Activated naive CD4-positive, alpha-beta T cell treated with anti-CD3 and anti-CD28 coated beads, Interleukin-2, amount 10 ng/mL, durations not matched to agents 7 days and 5 days (primary cell): Measurements from ENCODE around the gene MRO.
"Not testable (repeated sequence)": the region's sequence is repeated elsewhere in the genome, so short reads cannot be mapped to it uniquely, and the experiment has no call there.

Source experiments
- CTCF ChIA-PET: fragments of 350-600 bp; sonication (Branson Sonifier 250); formaldehyde crosslinking; loops from one replicate; lab custom pipeline; 2021; ENCODE audit warnings: antibody characterized with exemption; lab: Charles Lee
- DNase-seq: peaks from one replicate; pipeline ENCODE4 v3.0.0-alpha.2; 2020
- H3K27ac Mint-ChIP-seq: one replicate; pipeline ENCODE4 v1.8.0; 2021; ENCODE audit warnings: mild to moderate bottlenecking, moderate library complexity, mixed read lengths
- H3K27me3 Mint-ChIP-seq: one replicate; pipeline ENCODE4 v1.8.0; 2021; ENCODE audit warnings: mild to moderate bottlenecking, mixed read lengths
- H3K36me3 Mint-ChIP-seq: one replicate; pipeline ENCODE4 v1.8.0; 2021; ENCODE audit warnings: mixed read lengths
- H3K4me1 Mint-ChIP-seq: one replicate; pipeline ENCODE4 v1.8.0; 2021; ENCODE audit warnings: mixed read lengths
- H3K4me3 Mint-ChIP-seq: one replicate; pipeline ENCODE4 v1.8.0; 2021; ENCODE audit warnings: mild to moderate bottlenecking, moderate library complexity, mixed read lengths
- H3K9me3 Mint-ChIP-seq: one replicate; pipeline ENCODE4 v1.8.0; 2021; ENCODE audit warnings: mixed read lengths

Gene MRO

GRCh38 chr18:50793641-50794565, 25.9 kb downstream of the MRO start:
- H3K27me3 Mint-ChIP-seq: peaks cover 32% of the 10 kb centered on the region
- CTCF ChIA-PET: no interaction called here

GRCh38 chr18:50792885-50793284, 26.9 kb downstream of the MRO start:
- H3K36me3 Mint-ChIP-seq: no peaks in the 10 kb centered on the region
- no peak for DNase-seq
- CTCF ChIA-PET: no interaction called here
- H3K27me3 Mint-ChIP-seq: peaks cover 32% of the 10 kb centered on the region
- H3K9me3 Mint-ChIP-seq: no peaks in the 10 kb centered on the region
- H3K4me1 Mint-ChIP-seq: no peaks in the 10 kb centered on the region
- H3K4me3 Mint-ChIP-seq: no peak overlapping the region
- no peak overlapping the region for H3K27ac Mint-ChIP-seq

More at GRCh38 chr18:50793641-50794565, 25.9 kb downstream of the MRO start:
- no peak for DNase-seq
- no peaks in the 10 kb centered on the region for H3K9me3 Mint-ChIP-seq
- no peaks in the 10 kb centered on the region for H3K4me1 Mint-ChIP-seq
- no peak overlapping the region for H3K27ac Mint-ChIP-seq
- H3K36me3 Mint-ChIP-seq: no peaks in the 10 kb centered on the region
- no peak overlapping the region for H3K4me3 Mint-ChIP-seq

GRCh38 chr18:50791599-50792438, 28.0 kb downstream of the MRO start:
- Mint-ChIP-seq H3K27me3 (peaks cover 21% of the 10 kb centered on the region), H3K9me3 (no peaks in the 10 kb centered on the region), H3K36me3 (no peaks in the 10 kb centered on the region), H3K4me3 (no peak overlapping the region), H3K4me1 (no peaks in the 10 kb centered on the region), H3K27ac (no peak overlapping the region)
- no peak for DNase-seq
- CTCF ChIA-PET: no interaction called here

- DNase-seq: no peak
- Mint-ChIP-seq H3K27me3 (peaks cover 18% of the 10 kb centered on the region), H3K9me3 (no peaks in the 10 kb centered on the region), H3K4me3 (no peak overlapping the region), H3K4me1 (no peaks in the 10 kb centered on the region), H3K36me3 (no peaks in the 10 kb centered on the region), H3K27ac (no peak overlapping the region)
- CTCF ChIA-PET: no interaction called here
These were observed 28.9 kb downstream of the MRO start for GRCh38 chr18:50790948-50791347.

- H3K9me3 Mint-ChIP-seq: no peaks in the 10 kb centered on the region
- H3K27ac Mint-ChIP-seq: no peak overlapping the region
- no peak overlapping the region for H3K4me3 Mint-ChIP-seq
- H3K27me3 Mint-ChIP-seq: peaks cover 13% of the 10 kb centered on the region
- DNase-seq: no peak
- CTCF ChIA-PET: no interaction called here
- no peaks in the 10 kb centered on the region for H3K36me3 Mint-ChIP-seq
- no peaks in the 10 kb centered on the region for H3K4me1 Mint-ChIP-seq
These were observed 29.6 kb downstream of the MRO start for GRCh38 chr18:50790241-50790640.

- Mint-ChIP-seq H3K4me1 (no peaks in the 10 kb centered on the region), H3K9me3 (no peaks in the 10 kb centered on the region), H3K36me3 (no peaks in the 10 kb centered on the region), H3K27me3 (peaks cover 6% of the 10 kb centered on the region), H3K4me3 (no peak overlapping the region), H3K27ac (no peak overlapping the region)
- no peak for DNase-seq
- CTCF ChIA-PET: no interaction called here
These were observed 31.5 kb downstream of the MRO start for GRCh38 chr18:50788284-50788683.

GRCh38 chr18:50786864-50787263, 33.0 kb downstream of the MRO start:
- DNase-seq: no peak
- Mint-ChIP-seq H3K4me1 (no peaks in the 10 kb centered on the region), H3K27ac (no peak overlapping the region), H3K4me3 (no peak overlapping the region), H3K36me3 (no peaks in the 10 kb centered on the region), H3K9me3 (no peaks in the 10 kb centered on the region), H3K27me3 (peaks cover 6% of the 10 kb centered on the region)
- CTCF ChIA-PET: no interaction called here

GRCh38 chr18:50783553-50783952, 36.3 kb downstream of the MRO start:
- Mint-ChIP-seq H3K4me1 (no peaks in the 10 kb centered on the region), H3K36me3 (no peaks in the 10 kb centered on the region), H3K4me3 (no peak overlapping the region), H3K27me3 (no peaks in the 10 kb centered on the region), H3K9me3 (no peaks in the 10 kb centered on the region), H3K27ac (no peak overlapping the region)
- CTCF ChIA-PET: no interaction called here
- no peak for DNase-seq

- H3K27ac Mint-ChIP-seq, H3K4me1 Mint-ChIP-seq, H3K9me3 Mint-ChIP-seq, DNase-seq, H3K4me3 Mint-ChIP-seq, H3K36me3 Mint-ChIP-seq, H3K27me3 Mint-ChIP-seq, CTCF ChIA-PET: not testable (repeated sequence)
These were observed 40.8 kb downstream of the MRO start for GRCh38 chr18:50779021-50779420.

- no peaks in the 10 kb centered on the region for H3K36me3 Mint-ChIP-seq
- CTCF ChIA-PET: no interaction called here
- peaks cover 4% of the 10 kb centered on the region for H3K27me3 Mint-ChIP-seq
- no peak overlapping the region for H3K27ac Mint-ChIP-seq
- H3K4me3 Mint-ChIP-seq: no peak overlapping the region
- no peaks in the 10 kb centered on the region for H3K9me3 Mint-ChIP-seq
- no peak for DNase-seq
- H3K4me1 Mint-ChIP-seq: no peaks in the 10 kb centered on the region
These were observed 43.4 kb downstream of the MRO start for GRCh38 chr18:50776383-50776782.

- Mint-ChIP-seq H3K27ac (no peak overlapping the region), H3K9me3 (no peaks in the 10 kb centered on the region), H3K4me3 (no peak overlapping the region), H3K4me1 (no peaks in the 10 kb centered on the region), H3K27me3 (peaks cover 4% of the 10 kb centered on the region), H3K36me3 (no peaks in the 10 kb centered on the region)
- CTCF ChIA-PET: no interaction called here
- DNase-seq: no peak
These were observed 44.1 kb downstream of the MRO start for GRCh38 chr18:50775726-50776125.

- CTCF ChIA-PET: no interaction called here
- Mint-ChIP-seq H3K4me1 (no peaks in the 10 kb centered on the region), H3K27me3 (peaks cover 4% of the 10 kb centered on the region), H3K4me3 (no peak overlapping the region), H3K27ac (no peak overlapping the region), H3K9me3 (peaks cover 3% of the 10 kb centered on the region), H3K36me3 (no peaks in the 10 kb centered on the region)
- no peak for DNase-seq
These were observed 44.6 kb downstream of the MRO start for GRCh38 chr18:50775207-50775606.

GRCh38 chr18:50769463-50769862, 50.4 kb downstream of the MRO start:
- no peaks in the 10 kb centered on the region for H3K4me1 Mint-ChIP-seq
- no peak overlapping the region for H3K4me3 Mint-ChIP-seq
- CTCF ChIA-PET: no interaction called here
- peaks cover 1% of the 10 kb centered on the region for H3K36me3 Mint-ChIP-seq
- H3K27ac Mint-ChIP-seq: no peak overlapping the region
- no peak for DNase-seq
- peaks cover 26% of the 10 kb centered on the region for H3K9me3 Mint-ChIP-seq
- H3K27me3 Mint-ChIP-seq: peaks cover 3% of the 10 kb centered on the region

GRCh38 chr18:50757358-50757757, 62.5 kb downstream of the MRO start:
- Mint-ChIP-seq H3K27me3 (peaks cover 14% of the 10 kb centered on the region), H3K9me3 (no peaks in the 10 kb centered on the region)

GRCh38 chr18:50754297-50754696, 65.5 kb downstream of the MRO start:
- Mint-ChIP-seq H3K36me3 (no peaks in the 10 kb centered on the region), H3K27me3 (peaks cover 18% of the 10 kb centered on the region), H3K27ac (no peak overlapping the region), H3K9me3 (no peaks in the 10 kb centered on the region), H3K4me3 (no peak overlapping the region), H3K4me1 (no peaks in the 10 kb centered on the region)
- CTCF ChIA-PET: no interaction called here
- no peak for DNase-seq

More at GRCh38 chr18:50757358-50757757, 62.5 kb downstream of the MRO start:
- DNase-seq: no peak
- no peaks in the 10 kb centered on the region for H3K36me3 Mint-ChIP-seq
- no peak overlapping the region for H3K27ac Mint-ChIP-seq
- CTCF ChIA-PET: no interaction called here
- H3K4me3 Mint-ChIP-seq: no peak overlapping the region
- H3K4me1 Mint-ChIP-seq: no peaks in the 10 kb centered on the region
